NCI-H1930 (cell line): Measurements from ENCODE around the gene TNFRSF21.
"Not testable (repeated sequence)": the region's sequence is repeated elsewhere in the genome, so short reads cannot be mapped to it uniquely, and the experiment has no call there.

Experiments
- DNase-seq, 2 experiments: peaks; one replicate each; lab custom pipeline; 2025; lab: John Stamatoyannopoulos, UW

Gene TNFRSF21

DNA sequence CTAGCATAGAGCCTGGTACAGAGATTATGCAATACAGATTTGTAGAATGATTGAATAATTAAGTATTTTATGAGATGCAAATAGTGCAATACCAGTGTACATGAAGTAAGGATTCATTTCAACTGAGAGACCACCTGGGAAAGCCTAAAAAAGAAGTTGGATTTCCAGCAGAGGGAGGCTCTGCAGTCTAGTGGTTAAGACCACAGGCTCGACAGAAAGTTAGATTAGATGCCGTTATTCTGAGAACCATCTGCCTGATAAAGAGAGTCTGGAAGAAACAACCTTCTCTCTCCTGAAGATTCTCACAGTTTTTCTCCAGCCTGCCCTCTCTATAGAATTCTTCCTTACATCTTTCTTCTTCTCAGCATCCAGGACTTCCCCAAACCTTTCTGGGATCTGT, 13.6 kb upstream of the TNFRSF21 start:
- no peak for DNase-seq

DNA sequence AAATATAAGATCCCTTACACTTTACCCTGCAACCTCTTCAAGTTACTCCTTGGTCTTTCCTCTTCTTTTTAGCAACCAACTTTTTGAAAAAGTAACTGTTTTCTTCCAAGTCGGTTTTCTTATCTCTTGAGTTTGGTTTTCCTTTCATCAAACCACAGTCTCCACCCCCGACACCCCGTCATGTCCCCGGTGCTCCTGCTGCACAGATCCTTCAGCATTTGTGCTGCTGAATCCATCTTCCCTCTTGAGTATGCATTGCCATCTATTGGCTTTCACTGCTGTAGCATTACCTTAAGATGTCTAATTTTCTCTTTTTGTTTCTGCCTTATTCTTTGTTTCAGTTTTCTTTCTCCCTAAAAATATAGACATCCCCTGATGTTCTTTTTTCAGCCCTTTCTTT, 11.9 kb upstream of the TNFRSF21 start:
- no peak for DNase-seq

DNA sequence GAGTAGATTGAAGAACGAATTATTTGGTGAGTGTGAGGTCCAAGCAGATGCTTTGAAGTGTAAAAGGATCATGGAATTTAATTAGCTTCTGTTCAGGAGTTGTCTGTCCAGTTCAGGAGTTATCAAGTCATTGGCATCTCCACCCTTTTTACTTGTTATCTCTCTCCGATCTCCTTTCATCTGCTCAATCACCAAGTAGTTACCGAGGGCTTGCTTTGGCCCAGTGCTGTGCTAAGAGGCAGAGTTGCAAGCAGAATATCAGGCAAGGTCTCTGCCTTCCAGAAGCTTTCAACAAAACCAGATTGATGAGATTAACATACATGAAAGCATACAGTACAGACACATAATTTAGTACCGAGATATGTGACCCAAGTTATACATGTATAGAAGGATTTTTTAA, 10.2 kb upstream of the TNFRSF21 start:
- no peak for DNase-seq

DNA sequence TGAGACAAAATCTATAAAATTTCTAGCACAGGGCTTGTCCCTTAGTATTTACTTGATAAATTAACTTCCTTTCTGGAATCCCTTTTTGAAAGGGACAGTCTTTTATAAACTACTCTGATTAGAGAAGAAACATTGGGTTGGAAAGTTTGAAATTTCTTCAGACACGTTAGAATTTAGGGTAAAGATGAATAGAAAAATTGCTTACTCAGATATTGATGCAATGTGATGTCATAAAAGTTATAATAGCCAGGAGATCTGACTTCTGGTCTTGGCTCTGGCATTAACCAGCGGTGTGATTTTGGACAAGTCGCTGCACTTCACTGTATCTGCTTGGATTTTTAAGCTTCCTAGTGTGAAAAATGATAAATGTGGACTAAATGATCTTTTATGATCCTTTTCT, 9.7 kb upstream of the TNFRSF21 start:
- DNase-seq = no peak

DNA sequence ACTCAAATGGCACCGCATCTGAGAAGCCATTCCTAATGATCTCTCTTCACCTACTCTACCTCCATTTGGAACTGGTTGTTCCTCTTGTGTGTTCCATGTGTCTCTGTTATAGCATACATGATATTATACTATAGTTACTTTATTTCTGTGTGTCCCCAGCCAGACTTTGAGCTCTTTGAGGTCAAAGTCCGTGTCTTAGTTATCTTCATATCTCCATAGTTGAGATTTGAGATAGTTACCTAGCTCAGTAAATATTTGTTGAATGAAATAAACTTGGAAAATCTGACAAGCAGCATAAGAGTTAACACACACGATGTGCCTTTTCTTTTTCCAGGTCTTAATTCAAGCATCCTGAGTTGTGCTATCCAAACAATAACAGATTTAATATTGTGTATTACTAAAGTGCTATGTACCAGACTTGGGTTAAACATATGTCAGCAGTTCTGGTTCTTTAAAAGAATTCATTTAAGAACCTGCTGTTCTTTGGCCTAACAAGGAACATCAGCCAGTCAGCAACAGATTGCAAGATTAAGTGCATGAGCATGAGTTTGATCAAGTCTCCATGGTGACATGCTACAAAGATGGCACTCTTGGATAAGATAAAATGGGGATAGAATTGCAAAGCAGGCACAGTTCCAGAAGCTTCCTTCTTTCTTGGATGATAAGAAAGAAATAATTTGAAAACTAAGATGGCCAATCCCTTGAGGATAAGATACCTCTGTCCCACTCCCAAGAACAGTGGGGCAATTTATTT, 8.7 kb upstream of the TNFRSF21 start:
- no peak for DNase-seq

DNA sequence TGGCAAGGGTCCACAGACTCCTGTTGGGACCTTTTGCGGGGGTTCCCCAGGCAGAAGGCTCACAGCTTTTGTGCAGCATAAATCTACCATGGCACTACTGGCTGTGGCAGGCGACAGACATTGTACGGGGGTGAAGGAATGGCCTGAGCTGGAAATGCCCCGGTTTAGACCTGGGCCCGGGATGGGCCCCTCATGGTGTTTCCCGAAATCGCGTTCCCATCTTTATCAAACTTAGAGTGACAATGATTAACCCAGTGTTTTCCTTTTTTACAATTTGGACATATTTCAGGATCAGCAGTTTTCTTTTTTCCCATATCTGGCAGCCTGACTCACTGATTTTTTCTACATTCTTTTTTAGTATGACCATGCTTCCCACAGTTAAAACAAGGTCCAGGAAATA, 5.5 kb upstream of the TNFRSF21 start:
- not testable (repeated sequence) for DNase-seq

DNA sequence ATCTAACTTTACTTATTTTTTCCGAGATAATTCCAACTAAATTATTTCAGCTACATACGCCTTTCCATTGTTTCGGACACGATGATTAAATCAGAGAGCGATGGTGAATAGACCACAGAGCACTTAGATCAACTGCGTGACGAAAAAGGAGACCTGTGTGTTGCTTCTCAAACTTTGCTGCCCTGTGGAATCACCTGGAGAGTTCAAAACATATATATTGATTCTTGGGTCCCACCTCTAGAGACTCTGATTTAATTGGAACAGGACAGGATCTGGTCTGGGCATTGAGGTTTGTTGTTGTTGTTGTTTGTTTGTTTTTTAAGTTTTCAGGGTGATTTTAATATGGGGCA, 401 bp upstream of the TNFRSF21 start:
- no peak for DNase-seq

DNA sequence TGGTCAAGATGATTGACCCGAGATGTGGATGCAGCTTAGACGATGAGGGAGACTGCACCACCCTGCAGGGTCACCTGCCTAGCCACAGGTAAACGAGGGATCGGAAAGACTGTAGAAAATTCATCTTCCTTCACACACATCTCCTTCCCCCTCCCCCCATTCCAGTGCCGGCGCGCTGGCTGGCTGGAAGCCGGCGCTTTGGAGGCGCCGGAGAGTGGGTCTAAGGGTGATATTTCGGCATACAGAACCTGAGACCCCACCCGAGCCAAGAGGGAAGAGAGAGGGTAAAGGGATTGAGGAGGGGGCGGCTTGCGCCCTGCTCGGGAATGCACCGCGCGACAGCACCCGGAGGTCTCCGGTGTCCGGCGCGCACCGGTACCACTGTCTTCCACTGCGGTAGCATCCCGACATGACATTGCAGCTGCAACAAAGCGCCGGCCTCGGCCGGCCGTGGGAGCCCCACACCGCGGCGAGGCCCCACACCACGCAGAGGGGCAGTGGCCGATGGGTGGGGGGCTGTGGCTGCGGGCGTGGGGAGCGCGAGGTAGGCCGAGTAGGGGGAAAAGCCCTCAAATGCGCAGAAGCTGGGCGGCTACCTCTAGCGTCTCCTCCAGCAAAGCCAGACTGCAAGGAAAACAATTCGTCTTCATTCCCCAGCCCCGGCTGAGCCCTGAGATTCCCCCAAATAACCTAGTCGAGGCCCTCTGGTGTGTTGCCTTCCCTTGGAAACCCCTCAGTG, 984 bp downstream of the TNFRSF21 start:
- no peak for DNase-seq

DNA sequence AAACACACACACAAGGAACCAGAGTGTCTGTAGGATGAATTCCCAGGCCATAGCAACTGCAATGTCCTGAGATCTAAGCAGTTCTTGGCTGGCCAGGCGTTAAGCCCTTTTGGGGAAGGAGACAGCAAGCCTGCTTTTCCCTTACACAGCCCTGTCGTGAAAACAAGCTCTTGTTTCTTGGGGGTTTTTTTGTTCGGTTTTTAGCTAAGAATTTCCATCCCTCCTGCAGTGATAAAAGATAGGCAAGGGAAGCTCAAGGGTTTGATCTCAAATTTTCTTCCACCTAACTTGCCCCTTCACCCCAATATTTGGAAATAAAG, 1.5 kb downstream of the TNFRSF21 start:
- no peak for DNase-seq

DNA sequence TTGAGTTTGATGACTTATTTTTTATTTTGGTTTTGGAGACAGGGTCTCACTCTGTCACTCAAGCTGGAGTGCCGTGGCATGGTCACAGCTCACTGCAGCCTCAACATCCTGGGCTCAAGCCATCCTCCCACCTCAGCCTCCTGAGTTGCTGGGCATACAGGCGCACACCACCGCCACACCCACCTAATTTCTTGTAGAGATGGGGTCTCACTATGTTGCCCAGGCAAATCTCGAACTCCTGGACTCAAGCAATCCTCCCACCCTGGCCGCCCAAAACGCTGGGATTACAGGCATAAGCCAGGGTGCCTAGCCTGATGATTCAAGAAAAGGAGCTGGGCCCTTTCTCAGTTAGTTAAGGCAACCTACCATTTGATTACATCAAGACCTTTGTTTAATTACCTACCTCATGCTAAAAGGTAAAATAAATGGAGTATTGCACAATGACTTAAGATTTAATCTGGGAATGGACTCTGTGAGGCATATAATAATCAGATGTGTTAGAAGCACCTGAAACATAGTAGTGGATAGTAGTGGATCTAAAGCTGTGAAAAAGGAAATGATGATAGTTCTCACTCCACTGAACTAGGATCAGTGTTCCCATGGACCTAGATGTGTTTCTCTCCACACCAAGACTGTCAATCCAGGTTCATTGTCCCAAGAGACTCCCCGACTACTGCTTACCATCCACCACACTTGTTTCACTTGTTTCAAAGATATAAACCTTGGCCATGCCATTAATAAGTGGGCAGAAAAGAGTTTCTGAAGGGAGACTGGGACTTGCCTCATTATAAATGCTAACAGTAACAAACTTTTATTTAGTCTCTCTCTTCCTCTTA, 2.1 kb downstream of the TNFRSF21 start:
- DNase-seq = no peak

DNA sequence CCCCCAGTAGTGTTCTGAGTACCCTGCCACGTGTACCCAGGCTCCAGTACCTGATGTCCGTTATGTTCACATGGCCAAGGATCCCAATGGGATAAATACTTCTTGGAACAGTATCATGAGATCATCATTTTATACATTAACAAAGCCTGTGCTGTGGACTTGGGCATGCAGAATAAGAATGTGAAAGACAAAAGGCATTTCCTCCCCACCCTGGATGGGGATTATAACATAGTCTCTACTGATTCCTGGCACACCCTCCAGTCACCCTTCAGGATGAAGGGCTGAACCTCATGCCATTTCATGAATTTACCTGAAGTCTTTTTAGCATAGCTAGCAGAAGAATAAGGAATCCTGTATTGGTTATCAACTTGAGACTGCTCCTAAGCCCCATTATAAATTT, 2.8 kb downstream of the TNFRSF21 start:
- DNase-seq = no peak

DNA sequence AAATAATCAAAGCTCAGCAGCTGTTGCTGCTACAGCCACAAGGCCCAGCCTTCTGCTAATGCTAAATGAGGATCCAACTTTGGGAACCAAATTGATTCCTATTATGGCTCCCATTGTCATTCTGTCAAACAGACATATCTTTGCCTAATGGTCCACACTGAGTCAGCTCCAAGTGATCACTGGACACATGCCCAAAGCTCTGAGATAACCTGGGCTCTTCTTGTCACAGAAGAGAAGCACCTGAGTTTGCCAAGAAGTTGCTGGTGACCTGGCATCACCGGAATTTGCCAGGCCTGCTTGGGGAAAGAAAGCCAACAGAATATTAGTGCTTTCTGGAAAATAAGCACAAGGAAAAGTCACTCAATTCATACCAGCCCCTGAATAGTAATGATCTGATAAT, 5.8 kb downstream of the TNFRSF21 start:
- DNase-seq = no peak

DNA sequence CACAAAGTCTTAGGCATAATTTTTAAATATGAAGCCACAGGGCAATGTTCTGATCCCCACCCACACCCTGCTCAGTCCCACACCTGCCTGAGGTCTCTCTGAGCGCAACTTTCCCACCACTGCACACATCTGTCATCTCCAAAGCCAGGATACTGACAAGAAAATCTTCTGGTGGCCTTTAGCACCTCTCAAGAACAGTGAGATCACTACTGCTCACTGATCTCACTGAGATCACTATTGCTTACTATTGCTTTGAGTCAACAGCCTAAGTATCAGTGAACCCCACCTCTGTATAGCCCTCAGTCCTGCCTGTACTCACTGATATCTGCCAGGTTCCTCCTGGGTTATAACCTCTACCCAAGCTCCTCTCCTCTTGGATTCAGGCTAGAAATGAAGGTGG, 6.4 kb downstream of the TNFRSF21 start:
- no peak for DNase-seq

DNA sequence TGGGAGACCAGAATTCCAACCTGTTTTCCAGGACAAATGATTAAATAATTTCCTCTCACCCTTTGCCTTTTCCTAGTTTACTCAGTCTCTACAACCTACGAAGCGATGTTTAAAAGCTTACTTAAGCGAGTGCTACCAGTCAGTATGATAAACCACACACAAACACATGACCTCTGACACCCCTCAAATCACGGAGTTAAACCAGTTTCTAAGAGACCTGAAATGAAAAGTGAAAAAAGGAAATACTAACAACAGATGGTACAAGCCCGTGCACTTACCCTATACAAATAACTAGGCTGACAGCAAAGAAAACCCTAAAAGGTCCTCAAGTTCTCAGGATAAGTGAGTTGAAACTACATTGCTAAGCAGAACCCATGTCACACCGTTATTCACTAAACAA, 7.7 kb downstream of the TNFRSF21 start:
- no peak for DNase-seq

DNA sequence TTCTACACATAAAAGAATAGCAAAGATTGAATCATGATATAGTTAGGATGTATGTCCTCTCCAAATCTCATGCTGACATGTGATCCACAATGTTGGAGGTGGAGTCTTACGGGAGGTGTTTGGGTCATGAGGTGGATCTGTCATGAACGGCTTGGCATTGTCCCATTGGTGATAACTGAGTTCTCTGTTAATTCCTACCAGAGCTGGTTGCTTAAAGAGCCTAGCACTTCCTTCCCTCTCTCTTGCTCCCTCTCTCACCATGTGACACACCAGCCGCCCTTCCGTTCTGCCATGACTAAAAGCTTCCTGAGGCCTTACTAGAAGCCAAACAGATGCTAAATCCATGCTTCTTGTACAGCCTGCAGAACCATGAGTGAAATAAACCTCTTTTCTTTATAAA, 8.3 kb downstream of the TNFRSF21 start:
- DNase-seq = no peak

DNA sequence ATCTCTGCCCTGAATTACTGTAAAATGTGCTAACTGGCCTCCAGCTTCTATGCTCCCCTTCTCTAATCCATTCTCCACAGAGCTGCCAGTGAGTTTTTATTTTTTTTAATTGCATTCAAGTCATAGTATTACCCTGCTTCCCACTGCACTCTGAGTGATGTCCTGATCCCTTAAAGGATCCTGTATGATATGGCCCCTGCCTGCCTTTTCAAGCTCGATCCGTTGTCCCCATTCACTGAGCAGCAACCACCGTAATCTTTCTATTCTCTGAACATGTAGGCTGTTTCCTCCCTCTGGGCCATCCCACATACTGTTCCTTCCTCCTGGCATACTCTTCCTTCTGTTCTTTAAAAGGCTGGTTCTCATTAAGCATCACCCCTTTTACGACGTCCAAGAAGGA, 9.3 kb downstream of the TNFRSF21 start:
- DNase-seq = no peak

DNA sequence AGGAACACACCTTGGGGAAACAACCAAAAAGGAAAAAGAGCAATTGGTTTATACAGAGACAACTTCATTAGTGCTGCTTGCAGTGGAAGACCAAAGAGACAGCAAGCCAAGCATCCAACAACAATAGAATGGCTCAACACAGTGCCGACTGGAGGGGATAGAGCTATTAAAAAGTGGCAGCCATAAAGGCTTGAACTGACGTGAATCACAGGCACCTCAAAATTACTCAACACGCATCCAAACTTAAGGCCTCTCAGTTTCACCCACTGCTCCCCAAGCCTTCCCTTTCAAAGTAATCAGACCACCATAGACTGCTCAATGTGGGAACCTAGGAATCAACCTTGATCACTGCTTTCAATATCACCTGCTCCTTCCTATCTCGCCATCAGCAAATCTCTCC, 9.7 kb downstream of the TNFRSF21 start:
- no peak for DNase-seq

DNA sequence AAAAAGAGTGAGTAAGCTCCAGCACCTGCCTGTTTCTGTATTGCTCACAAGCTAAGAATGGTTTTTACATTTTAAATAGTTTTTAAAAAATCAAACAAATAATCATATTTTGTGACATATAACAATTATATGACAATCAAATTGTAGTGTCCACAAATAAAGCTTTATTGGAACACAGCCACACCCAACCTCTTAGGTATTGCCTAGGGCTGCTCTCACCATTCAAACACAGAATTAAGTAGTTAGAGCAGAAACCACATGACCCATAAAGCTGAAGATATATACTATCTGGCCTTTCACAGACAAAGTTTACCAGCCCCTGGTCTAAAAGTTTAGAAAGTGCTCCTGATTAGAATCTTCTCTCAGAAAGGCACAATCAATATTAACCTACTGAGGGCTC, 11.2 kb downstream of the TNFRSF21 start:
- no peak for DNase-seq

DNA sequence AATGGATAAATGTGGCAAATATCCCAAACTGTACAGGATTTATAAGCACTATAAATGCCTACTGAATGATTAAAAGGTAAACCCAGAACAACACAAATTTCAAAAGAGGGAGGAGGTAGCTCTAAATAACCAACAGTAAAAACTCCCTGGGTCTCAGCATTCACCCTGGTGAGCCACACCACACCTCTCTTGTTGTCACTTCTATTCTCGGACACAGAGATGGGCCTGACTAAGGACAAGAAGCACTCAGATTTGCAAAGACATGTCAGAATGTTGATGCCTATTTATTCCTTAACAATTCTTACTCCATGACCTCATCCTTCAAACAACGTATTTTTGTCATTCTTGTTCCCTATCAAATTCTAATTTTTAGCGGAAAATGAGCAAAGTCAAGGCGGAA, 14.7 kb downstream of the TNFRSF21 start:
- no peak for DNase-seq

DNA sequence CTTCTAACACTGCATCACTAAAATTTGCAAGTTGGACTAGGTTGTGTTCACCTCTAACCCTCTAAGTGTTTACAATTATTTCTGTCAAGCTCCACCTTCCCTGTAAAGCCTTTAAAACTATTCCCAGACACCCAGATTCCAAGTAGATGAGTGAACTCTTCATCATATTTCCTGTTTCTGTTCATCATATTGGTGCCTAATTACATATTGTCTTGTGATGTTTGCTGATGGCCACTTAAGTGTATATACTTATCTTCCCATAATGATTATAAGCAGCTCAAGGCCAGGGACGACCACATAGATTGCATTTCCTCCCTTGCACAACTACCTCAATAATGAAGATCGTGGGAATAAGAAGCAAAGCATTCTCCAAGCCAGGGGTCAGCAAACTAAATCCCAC, 16.8 kb downstream of the TNFRSF21 start:
- DNase-seq = no peak

DNA sequence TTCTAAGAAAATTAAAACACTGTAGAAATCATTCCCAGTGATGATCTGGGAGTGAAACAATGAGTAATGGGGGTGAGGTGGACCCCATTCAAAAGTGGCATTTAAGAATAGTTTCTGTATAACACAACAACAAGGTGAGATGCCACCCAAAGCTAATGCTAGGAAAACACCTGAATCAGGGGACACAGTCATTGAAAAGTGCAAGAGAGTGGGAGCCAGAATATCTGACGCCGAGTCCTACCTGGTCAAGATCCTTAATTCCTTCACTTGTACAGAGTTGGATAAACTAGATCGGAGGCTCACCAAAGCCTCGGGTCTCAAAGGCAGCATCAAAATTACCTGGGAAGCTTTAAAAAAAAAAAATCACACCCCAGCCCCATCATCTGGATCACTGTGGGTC, 17.7 kb downstream of the TNFRSF21 start:
- no peak for DNase-seq

DNA sequence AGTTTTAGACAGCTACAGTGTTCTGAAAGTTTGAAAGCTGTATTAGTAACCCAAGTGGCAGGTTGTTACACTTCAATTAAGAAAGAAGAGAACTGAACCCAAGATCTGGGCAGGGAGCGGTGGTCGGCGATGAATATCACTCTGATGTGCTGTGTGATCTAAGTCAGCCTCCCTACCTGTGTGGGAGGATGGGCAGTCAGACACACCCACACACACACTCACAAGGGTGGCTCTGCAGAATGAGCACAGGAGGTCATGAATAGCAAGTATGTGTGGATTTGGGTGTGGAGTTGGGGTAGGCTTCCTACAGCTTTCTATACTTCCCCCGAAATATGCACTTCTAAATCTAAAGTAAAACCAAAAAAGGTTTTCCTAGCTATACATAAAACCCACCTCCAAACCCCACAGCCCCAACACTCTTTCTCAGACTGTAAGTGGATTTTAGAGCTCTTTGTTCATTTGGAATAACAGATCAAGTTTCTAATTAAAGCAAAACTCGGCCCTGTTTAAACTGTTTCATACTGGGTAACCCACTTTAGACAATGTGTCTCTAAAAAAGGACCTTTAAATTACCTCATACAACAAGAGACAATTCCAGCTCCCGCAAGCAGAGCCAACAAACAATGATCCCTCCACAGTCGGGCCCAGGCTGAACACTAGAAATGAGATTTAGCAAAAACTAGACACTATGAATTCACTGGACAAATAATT, 19.4 kb downstream of the TNFRSF21 start:
- no peak for DNase-seq
